Measurements from ENCODE around the gene ADCK1.

DNA sequence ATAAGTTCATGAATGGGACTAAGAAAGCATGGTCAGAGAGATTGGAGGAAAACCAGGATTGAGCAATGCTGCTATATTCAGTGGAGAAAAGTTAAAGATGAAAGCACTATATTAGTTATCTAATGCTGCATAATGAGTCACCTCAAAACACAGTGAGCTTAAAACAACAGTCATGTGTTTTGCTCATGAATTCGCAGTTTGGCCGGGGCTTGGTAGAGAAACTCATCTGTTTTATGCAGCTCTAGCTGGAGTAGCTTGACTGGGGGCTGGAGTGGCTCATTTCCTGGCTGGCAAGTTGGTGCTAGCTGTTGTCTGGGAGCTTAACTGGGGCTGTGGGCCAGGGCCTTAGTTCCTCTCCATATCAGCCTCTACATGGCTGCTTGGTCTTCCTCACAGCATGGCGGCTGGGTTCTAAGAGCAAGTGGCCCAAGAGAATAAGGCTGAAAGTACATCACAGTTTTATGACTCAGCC lies 90.1 kb downstream of the ADCK1 start:
- TF ChIP-seq POLR2A (IDR thresholded peaks at IDR 0.05) (no peak), CTCF (IDR thresholded peaks at IDR 0.05) (no peak), POLR2AphosphoS5 (IDR thresholded peaks at IDR 0.05) (no peak)
